HFFc6 (cell line): ENCODE results near the gene ST7L. TPM values are rescaled to one million over a fixed set of nuclear protein-coding genes. Genes with fewer than 3 reads are reported as not detected.

Experiments used
- DNase-seq: peaks from one replicate; pipeline ENCODE4 v3.0.0-alpha.2; 2018
- H3K27ac Mint-ChIP-seq: 2 replicates; pipeline ENCODE4 v1.8.0; 2020; ENCODE audit warnings: mild to moderate bottlenecking, mixed read lengths
- H3K27me3 Mint-ChIP-seq: 2 replicates; pipeline ENCODE4 v1.8.0; 2021; ENCODE audit warnings: mild to moderate bottlenecking, moderate library complexity, mixed read lengths; ENCODE audit not compliant: insufficient read depth
- H3K36me3 Mint-ChIP-seq: 2 replicates; pipeline ENCODE4 v1.8.0; 2021; ENCODE audit warnings: low read depth, mixed read lengths
- H3K4me1 Mint-ChIP-seq: 2 replicates; pipeline ENCODE4 v1.8.0; 2020; ENCODE audit warnings: low read depth, mixed read lengths
- H3K4me3 Mint-ChIP-seq: 2 replicates; pipeline ENCODE4 v1.8.0; 2020; ENCODE audit warnings: mild to moderate bottlenecking, moderate library complexity, mixed read lengths
- H3K9me3 Mint-ChIP-seq: 2 replicates; pipeline ENCODE4 v1.8.0; 2020; ENCODE audit warnings: mild to moderate bottlenecking, mixed read lengths
- long read RNA-seq: library from polyadenylated mRNA; unstranded; transcript quantifications from one replicate; pipeline ENCODE4 v2.0.0, GENCODE V29; 2019
- total RNA-seq, 6 experiments: library from RNA; stranded (reverse); fragmentation: NEBNext Ultra II Directional; extraction: Animal tissue kit (Norgen Biotek cat#: 25700); gene quantifications; 2 replicates in 1 of 6; 3 replicates in 5 of 6; pipeline ENCODE4 v1.2.3, GENCODE V29; 2021
- TF ChIP-seq, protein P1 (sequence below): fragments of 200-600 bp; sonication (generic); IDR thresholded peaks from 2 replicates; pipeline ENCODE4 v1.5.0; 2021; ENCODE audit warnings: antibody characterized with exemption, mild to moderate bottlenecking

Gene ST7L, protein sequence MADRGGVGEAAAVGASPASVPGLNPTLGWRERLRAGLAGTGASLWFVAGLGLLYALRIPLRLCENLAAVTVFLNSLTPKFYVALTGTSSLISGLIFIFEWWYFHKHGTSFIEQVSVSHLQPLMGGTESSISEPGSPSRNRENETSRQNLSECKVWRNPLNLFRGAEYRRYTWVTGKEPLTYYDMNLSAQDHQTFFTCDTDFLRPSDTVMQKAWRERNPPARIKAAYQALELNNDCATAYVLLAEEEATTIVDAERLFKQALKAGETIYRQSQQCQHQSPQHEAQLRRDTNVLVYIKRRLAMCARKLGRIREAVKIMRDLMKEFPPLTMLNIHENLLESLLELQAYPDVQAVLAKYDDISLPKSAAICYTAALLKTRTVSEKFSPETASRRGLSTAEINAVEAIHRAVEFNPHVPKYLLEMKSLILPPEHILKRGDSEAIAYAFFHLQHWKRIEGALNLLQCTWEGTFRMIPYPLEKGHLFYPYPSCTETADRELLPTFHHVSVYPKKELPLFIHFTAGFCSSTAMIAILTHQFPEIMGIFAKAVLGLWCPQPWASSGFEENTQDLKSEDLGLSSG
- 10 to 100 TPM; 20.2 to 24.5 (median 23.7) TPM for total RNA-seq
- long read RNA-seq, full-length matches to known transcripts, result 9 of 26 reads
- long read RNA-seq, partial matches to known transcripts, result 9 of 26 reads
- long read RNA-seq, other reads (novel, unspliced or antisense), result 8 of 26 reads

DNA sequence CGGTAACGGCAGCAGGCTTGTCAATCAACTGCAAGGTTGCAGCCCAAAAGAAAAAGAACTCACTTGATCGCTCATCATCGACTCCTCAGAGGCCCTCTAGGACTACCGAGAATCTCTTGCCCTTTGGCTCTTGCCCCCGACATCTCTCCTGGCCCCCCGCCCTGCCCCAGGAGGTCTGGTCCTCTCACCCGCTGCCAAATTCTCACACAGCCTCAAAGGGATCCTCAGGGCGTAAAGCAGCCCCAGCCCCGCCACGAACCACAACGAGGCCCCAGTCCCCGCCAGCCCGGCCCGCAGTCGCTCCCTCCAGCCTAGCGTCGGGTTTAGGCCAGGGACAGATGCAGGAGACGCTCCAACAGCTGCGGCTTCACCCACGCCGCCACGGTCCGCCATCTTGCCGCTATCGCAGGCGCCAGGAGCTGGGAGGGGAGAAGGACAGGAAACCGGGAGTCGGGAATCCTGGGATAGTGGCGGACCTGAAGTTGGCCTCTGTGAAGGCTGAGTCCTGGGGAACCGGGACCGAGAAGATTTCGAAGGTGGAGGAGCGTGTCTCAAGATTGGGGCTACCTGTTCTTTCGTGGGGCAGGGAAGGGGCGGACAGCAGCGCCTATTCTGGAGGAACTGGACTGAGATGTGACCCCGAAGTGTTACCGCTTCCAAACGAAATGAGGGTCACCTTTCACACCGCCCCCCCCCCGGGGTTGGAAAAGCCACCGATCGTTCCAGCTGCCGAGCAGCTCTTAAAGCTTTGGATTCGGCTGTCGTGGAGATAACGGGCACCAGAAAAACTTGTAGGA, at the start of gene ST7L:
TSS of gene ST7L (minus strand) at position 421 of the 797 bp plus-strand sequence. CDS start at position 393, 28 bp downstream.
- TF ChIP-seq, protein P1, sequence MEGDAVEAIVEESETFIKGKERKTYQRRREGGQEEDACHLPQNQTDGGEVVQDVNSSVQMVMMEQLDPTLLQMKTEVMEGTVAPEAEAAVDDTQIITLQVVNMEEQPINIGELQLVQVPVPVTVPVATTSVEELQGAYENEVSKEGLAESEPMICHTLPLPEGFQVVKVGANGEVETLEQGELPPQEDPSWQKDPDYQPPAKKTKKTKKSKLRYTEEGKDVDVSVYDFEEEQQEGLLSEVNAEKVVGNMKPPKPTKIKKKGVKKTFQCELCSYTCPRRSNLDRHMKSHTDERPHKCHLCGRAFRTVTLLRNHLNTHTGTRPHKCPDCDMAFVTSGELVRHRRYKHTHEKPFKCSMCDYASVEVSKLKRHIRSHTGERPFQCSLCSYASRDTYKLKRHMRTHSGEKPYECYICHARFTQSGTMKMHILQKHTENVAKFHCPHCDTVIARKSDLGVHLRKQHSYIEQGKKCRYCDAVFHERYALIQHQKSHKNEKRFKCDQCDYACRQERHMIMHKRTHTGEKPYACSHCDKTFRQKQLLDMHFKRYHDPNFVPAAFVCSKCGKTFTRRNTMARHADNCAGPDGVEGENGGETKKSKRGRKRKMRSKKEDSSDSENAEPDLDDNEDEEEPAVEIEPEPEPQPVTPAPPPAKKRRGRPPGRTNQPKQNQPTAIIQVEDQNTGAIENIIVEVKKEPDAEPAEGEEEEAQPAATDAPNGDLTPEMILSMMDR, result no peak
- peak; percentile 38 for DNase-seq
- Mint-ChIP-seq H3K36me3 (peaks cover 27% of the 10 kb centered on the region), H3K9me3 (no peaks in the 10 kb centered on the region), H3K27ac (peak within 1 kb of the TSS; percentile 100), H3K4me1 (peaks cover 42% of the 10 kb centered on the region), H3K27me3 (no peaks in the 10 kb centered on the region), H3K4me3 (peak within 1 kb of the TSS; percentile 100)

DNA sequence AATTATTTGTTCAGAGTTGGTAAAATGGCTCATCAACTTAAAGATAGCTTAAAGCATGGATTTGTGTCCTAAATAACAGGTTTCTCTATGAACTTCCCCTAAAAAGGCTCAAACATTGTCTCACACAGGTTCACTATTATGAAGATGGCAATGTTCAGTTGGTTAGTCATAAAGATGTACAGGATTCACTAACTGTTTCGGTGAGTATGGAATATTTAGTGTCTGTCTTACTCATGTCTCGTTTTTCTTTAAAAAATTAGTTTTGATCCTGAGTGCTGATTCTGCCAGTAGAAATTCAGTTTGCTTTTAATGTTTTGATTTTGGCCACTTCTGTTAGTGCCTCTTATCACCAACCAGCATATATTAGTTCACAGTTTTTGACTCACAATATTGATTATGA, 48.0 kb upstream of the ST7L start:
- Mint-ChIP-seq H3K4me3 (no peak overlapping the region), H3K36me3 (peaks cover 54% of the 10 kb centered on the region), H3K27ac (no peak overlapping the region), H3K4me1 (peaks cover 10% of the 10 kb centered on the region), H3K27me3 (no peaks in the 10 kb centered on the region; the same call in 1 of the 2 replicates), H3K9me3 (no peaks in the 10 kb centered on the region)
- TF ChIP-seq, protein P1, result no peak
- DNase-seq, result no peak

DNA sequence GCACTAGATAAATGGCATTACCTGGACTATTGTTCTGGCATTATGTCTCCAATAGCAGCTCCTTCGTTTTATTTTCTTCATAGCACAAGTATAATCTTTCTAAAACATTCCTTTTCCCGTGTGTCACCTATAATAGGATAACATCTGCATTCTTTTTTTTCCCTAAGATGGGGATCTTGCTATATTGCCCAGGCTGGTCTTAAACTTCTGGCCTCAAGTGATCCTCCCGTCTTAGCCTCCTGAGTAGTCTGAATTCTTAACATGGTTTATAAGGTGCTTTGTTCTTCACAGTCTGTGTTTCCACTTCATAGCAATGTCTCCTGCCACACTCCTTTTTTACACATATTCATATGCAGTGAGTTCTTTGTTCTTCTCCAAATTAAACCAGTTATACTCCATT, 46.9 kb upstream of the ST7L start:
- Mint-ChIP-seq H3K4me1 (no peaks in the 10 kb centered on the region), H3K9me3 (no peaks in the 10 kb centered on the region), H3K27ac (no peak overlapping the region), H3K27me3 (no peaks in the 10 kb centered on the region; the same call in 1 of the 2 replicates), H3K4me3 (no peak overlapping the region), H3K36me3 (peaks cover 54% of the 10 kb centered on the region)
- TF ChIP-seq, protein P1, result no peak
- DNase-seq, result no peak

DNA sequence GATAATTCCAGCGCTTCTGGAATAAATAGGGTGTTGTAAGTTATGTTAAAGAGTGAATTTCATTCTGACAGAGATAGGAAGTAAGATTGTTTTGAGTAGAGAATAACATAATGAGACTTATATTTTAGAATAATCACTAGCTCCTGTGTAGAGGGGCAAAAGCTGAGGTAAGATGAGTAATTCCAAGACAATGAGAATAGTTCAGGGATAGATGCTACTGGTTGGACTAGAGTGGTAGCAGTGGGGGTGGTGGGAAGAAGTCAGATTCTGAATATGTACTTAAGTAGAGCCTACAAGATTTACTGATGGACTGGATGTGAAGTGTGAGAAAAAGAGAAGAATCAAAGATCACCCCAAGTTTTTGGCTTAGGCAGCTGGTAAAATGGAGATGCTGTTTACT, 32.3 kb upstream of the ST7L start:
- TF ChIP-seq, protein P1, result no peak
- H3K4me1 Mint-ChIP-seq, result peaks cover 25% of the 10 kb centered on the region
- DNase-seq, result no peak
- no peaks in the 10 kb centered on the region for H3K9me3 Mint-ChIP-seq
- H3K27me3 Mint-ChIP-seq, result no peaks in the 10 kb centered on the region; the same call in 1 of the 2 replicates
- H3K36me3 Mint-ChIP-seq, result peaks cover 42% of the 10 kb centered on the region
- peak overlapping the region; percentile 20; the same call in 1 of the 2 replicates for H3K27ac Mint-ChIP-seq
- H3K4me3 Mint-ChIP-seq, result no peak overlapping the region; the same call in 1 of the 2 replicates

DNA sequence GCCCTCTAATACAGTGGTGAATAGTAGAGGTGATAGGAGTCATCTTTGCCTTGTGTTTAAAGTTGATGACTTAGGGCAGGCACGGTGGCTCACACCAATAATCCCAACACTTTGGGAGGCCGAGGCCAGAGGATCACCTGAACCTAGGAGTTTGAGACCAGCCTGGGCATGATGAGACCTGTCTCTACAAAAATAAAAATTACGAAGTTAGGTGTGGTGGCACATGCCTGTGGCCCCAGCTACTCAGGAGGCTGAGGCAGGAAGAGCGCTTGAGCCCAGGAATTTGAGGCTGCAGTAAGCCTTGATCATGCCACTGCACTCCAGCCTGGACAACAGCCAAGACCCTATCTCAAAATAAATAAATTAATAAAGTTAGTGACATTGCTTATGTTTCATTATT, 27.3 kb upstream of the ST7L start:
- no peak overlapping the region for H3K27ac Mint-ChIP-seq
- no peak for DNase-seq
- no peaks in the 10 kb centered on the region for H3K9me3 Mint-ChIP-seq
- TF ChIP-seq, protein P1, result no peak
- H3K4me1 Mint-ChIP-seq, result peaks cover 19% of the 10 kb centered on the region
- no peaks in the 10 kb centered on the region; the same call in 1 of the 2 replicates for H3K27me3 Mint-ChIP-seq
- H3K36me3 Mint-ChIP-seq, result peaks cover 44% of the 10 kb centered on the region
- H3K4me3 Mint-ChIP-seq, result no peak overlapping the region
